Measurements from ENCODE around the gene MYO1G.

- TF ChIP-seq CTCF (IDR thresholded peaks at IDR 0.05) (no peak), ZFX (IDR thresholded peaks at IDR 0.05; ENCODE audit: borderline replicate concordance) (no peak)
Measured at GRCh38 chr7:44917465-44917864, 61.4 kb downstream of the MYO1G start.

Data from 22Rv1 (cell line).